Nephron progenitor cell (in vitro differentiated cells): ENCODE results near the gene TGFBRAP1.

Experiments
- DNase-seq: peaks from one replicate; pipeline ENCODE4 v3.0.0; 2021
- H3K27ac Mint-ChIP-seq: 2 replicates; pipeline ENCODE4 v1.8.0; 2021; ENCODE audit warnings: mild to moderate bottlenecking, moderate library complexity, mixed read lengths
- H3K27me3 Mint-ChIP-seq: 2 replicates; pipeline ENCODE4 v1.8.0; 2021; ENCODE audit warnings: mild to moderate bottlenecking, low read depth, mixed read lengths; ENCODE audit not compliant: poor library complexity
- H3K36me3 Mint-ChIP-seq: 2 replicates; pipeline ENCODE4 v1.8.0; 2021; ENCODE audit warnings: low read depth, mixed read lengths
- H3K4me1 Mint-ChIP-seq: 2 replicates; pipeline ENCODE4 v1.8.0; 2021; ENCODE audit warnings: mixed read lengths
- H3K4me3 Mint-ChIP-seq: 2 replicates; pipeline ENCODE4 v1.8.0; 2021; ENCODE audit warnings: mild to moderate bottlenecking, moderate library complexity, mixed read lengths
- H3K9me3 Mint-ChIP-seq: 2 replicates; pipeline ENCODE4 v1.8.0; 2021; ENCODE audit warnings: mild to moderate bottlenecking, moderate library complexity, mixed read lengths
- TF ChIP-seq, protein P1 (sequence below): fragments of 200-600 bp; sonication (generic); IDR thresholded peaks from 2 replicates; pipeline ENCODE4 v1.5.0; 2021; ENCODE audit warnings: antibody characterized with exemption

TGFBRAP1 gene

DNA sequence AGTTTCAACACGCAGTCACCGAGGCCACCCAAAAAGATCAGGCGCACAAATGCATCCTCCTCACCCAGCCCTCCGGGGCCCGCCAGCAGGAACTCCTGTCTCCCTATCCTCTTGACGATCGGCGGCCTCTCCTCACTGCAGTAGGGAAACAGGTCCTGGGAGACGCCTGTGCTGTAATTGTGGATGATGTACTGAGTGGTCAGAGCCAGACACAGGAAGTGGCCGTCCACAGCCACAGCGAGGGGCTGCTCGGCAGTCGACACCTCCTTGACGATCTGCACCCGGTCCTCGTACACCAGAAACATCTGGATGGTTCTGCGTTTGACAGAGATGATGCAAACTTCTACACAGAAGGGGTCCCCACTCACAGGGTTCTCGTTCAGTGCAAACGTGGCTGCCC lies 22.0 kb downstream of the TGFBRAP1 start:
- Mint-ChIP-seq H3K27me3 (peaks cover 8% of the 10 kb centered on the region), H3K36me3 (peaks cover 32% of the 10 kb centered on the region)
- no peak for DNase-seq

DNA sequence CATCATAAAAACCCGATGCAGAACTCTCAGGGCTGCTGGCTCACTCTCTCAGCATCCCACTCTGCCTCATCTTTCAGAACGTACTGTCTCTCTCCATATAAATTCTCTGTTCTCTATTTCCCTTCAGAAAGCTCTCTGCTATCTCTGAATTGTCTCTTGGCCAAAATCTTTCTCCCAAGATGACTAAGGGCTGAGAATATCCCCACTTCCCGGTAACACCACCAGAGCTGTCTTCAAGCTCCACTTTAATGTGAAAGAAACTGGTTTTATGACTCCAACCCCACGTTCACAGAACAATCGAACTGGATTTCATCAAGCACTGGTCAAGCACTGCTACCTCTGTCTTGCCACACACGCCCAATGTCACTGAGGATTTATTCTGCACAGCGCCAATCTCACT lies 22.4 kb downstream of the TGFBRAP1 start:
- Mint-ChIP-seq H3K9me3 (no peaks in the 10 kb centered on the region), H3K36me3 (peaks cover 32% of the 10 kb centered on the region), H3K4me3 (no peak overlapping the region), H3K4me1 (peaks cover 9% of the 10 kb centered on the region), H3K27ac (no peak overlapping the region), H3K27me3 (peaks cover 8% of the 10 kb centered on the region)
- TF ChIP-seq, protein P1, sequence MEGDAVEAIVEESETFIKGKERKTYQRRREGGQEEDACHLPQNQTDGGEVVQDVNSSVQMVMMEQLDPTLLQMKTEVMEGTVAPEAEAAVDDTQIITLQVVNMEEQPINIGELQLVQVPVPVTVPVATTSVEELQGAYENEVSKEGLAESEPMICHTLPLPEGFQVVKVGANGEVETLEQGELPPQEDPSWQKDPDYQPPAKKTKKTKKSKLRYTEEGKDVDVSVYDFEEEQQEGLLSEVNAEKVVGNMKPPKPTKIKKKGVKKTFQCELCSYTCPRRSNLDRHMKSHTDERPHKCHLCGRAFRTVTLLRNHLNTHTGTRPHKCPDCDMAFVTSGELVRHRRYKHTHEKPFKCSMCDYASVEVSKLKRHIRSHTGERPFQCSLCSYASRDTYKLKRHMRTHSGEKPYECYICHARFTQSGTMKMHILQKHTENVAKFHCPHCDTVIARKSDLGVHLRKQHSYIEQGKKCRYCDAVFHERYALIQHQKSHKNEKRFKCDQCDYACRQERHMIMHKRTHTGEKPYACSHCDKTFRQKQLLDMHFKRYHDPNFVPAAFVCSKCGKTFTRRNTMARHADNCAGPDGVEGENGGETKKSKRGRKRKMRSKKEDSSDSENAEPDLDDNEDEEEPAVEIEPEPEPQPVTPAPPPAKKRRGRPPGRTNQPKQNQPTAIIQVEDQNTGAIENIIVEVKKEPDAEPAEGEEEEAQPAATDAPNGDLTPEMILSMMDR = no peak
- DNase-seq = no peak

More for the DNA sequence above, 22.0 kb downstream of the TGFBRAP1 start:
- H3K4me3 Mint-ChIP-seq = no peak overlapping the region
- H3K9me3 Mint-ChIP-seq = no peaks in the 10 kb centered on the region
- H3K27ac Mint-ChIP-seq = peak overlapping the region; percentile 63
- H3K4me1 Mint-ChIP-seq = peaks cover 9% of the 10 kb centered on the region
- TF ChIP-seq, protein P1 = no peak

DNA sequence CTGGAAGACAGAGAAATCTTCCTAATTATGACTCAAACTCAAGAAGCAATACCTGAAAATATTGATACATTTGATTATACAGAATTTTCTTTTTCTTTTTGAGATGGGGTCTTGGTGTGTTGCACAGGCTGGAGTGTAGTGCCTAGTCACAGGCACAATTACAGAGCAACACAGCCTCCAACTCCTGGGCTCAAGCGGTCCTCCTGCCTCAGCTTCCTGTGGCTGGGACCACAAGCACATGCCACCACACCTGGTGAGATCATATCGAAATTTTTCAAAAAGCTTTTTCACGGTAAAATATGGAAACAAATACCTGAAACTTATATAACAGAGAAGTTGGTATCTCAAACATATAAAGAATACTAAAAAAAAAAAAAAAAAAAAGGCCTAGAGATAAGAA lies 27.9 kb downstream of the TGFBRAP1 start:
- H3K27ac Mint-ChIP-seq = no peak overlapping the region
- TF ChIP-seq, protein P1 = no peak
- H3K27me3 Mint-ChIP-seq = peaks cover under 1% of the 10 kb centered on the region
- no peak for DNase-seq
- no peaks in the 10 kb centered on the region for H3K4me1 Mint-ChIP-seq
- no peak overlapping the region for H3K4me3 Mint-ChIP-seq
- peaks cover 21% of the 10 kb centered on the region for H3K36me3 Mint-ChIP-seq
- no peaks in the 10 kb centered on the region for H3K9me3 Mint-ChIP-seq

DNA sequence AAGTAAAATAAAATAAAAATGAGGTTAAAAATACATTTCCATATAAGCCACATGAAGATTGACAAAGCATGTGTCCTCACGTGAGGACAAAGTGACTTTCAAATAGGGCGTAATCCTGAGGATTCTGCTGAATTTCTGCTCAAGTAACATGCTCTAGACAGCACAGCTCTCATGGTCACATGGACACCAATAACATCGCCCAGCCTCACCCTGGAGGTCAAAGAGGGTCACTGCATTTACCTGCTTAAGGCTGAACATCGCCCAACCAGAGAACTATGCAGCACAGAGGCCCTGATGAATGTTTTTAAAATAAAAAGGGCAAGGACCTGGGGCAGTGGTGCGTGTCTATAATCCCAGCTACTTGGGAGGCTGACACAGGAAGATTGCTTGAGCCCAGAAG lies 30.2 kb downstream of the TGFBRAP1 start:
- Mint-ChIP-seq H3K9me3 (no peaks in the 10 kb centered on the region), H3K36me3 (peaks cover 23% of the 10 kb centered on the region), H3K27ac (no peak overlapping the region), H3K4me3 (no peak overlapping the region), H3K4me1 (peaks cover 3% of the 10 kb centered on the region), H3K27me3 (no peaks in the 10 kb centered on the region)
- TF ChIP-seq, protein P1 = no peak
- no peak for DNase-seq

DNA sequence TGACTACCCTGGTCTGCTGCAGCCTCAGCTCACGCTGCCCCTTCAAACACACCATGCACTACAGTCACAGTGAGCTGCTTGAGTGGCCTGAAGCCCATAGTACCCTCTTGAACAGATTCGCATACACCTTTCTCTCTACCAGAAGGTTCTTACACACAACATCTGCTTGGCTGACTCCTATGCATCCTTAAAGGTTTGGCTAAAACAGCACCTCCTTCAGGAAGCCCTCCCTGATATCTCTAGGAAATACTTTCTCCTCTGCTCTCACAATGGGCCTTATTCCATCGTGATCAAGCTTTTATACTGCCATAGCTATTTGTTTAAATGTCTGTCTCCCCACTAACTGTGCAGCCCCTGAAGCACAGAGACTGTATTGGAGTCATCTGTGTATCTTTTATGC lies 31.5 kb downstream of the TGFBRAP1 start:
- DNase-seq = no peak
- Mint-ChIP-seq H3K27ac (peak overlapping the region; percentile 18), H3K4me3 (no peak overlapping the region), H3K4me1 (peaks cover 12% of the 10 kb centered on the region), H3K9me3 (no peaks in the 10 kb centered on the region), H3K27me3 (no peaks in the 10 kb centered on the region), H3K36me3 (peaks cover 31% of the 10 kb centered on the region)
- TF ChIP-seq, protein P1 = no peak

DNA sequence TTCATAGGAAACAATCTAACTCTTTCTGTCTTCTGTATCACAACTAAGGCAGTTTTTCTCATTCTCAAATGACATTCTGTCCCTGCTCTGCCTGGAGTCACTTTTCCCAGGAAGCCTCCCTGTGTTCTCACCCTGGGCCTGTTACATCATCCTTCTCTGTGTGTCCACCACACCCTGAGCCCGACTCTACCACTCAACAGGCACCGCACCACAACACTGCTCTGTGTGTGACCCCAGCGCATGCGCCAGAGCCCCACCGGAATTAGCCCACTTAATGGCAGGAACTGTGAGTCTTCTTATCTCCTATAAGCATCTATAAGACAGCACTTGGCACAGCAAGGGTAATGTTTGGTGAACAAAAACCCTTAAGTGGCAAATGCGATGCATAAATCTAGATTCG lies 32.3 kb downstream of the TGFBRAP1 start:
- TF ChIP-seq, protein P1 = no peak
- Mint-ChIP-seq H3K27me3 (no peaks in the 10 kb centered on the region), H3K9me3 (no peaks in the 10 kb centered on the region), H3K36me3 (peaks cover 31% of the 10 kb centered on the region), H3K4me3 (no peak overlapping the region), H3K27ac (no peak overlapping the region), H3K4me1 (peaks cover 20% of the 10 kb centered on the region)
- no peak for DNase-seq
